Measurements from ENCODE around the gene SPRED1. TPM values are rescaled to one million over a fixed set of nuclear protein-coding genes. Genes with fewer than 3 reads are reported as not detected.
"Not testable (repeated sequence)": the region's sequence is repeated elsewhere in the genome, so short reads cannot be mapped to it uniquely, and the experiment has no call there.

Gene SPRED1
- total and polyA plus RNA-seq, 2 experiments from 2014 or later, result 11.4 to 44.0 TPM

GRCh38 chr15:38271895-38272294 is 19.3 kb downstream of the SPRED1 start:
- H3K36me3 Mint-ChIP-seq (ENCODE audit: low read depth), result peaks cover 21% of the 10 kb centered on the region; the same call in 2 of the 3 replicates
- ATAC-seq, result no peak

GRCh38 chr15:38272431-38272830 is 19.8 kb downstream of the SPRED1 start:
- not testable (repeated sequence) for H3K27ac ChIP-seq (ENCODE audit: low read depth); ATAC-seq; H3K4me2 ChIP-seq; H3K4me3 ChIP-seq; H3K9me3 Mint-ChIP-seq; DNase-seq (ENCODE audit: low spot score); H3K36me3 ChIP-seq (ENCODE audit: insufficient read depth); H3K4me3 Mint-ChIP-seq; H3K27me3 Mint-ChIP-seq (ENCODE audit: insufficient read depth, low read depth, poor library complexity); H2AFZ ChIP-seq; H3K27me3 ChIP-seq (ENCODE audit: insufficient read depth); H3F3A ChIP-seq (replicated peaks; ENCODE audit: low read depth); H3K27ac Mint-ChIP-seq; H3K9me2 ChIP-seq (ENCODE audit: insufficient read depth)
- Mint-ChIP-seq H3K36me3 (ENCODE audit: low read depth) (peaks cover 23% of the 10 kb centered on the region; the same call in 2 of the 3 replicates), H3K4me1 (peaks cover 29% of the 10 kb centered on the region)
- Histone ChIP-seq H3K4me1 (ENCODE audit: insufficient read depth) (peaks cover 21% of the 10 kb centered on the region), H4K20me1 (replicated peaks; ENCODE audit: insufficient read depth) (peaks cover 78% of the 10 kb centered on the region), H3K79me2 (replicated peaks; ENCODE audit: insufficient read depth) (peaks cover 100% of the 10 kb centered on the region)

More at GRCh38 chr15:38271895-38272294, 19.3 kb downstream of the SPRED1 start:
- H3K4me3 ChIP-seq, result no peak overlapping the region
- H2AFZ ChIP-seq, result no peak overlapping the region
- TF ChIP-seq REST (IDR thresholded peaks at IDR 0.05; ENCODE audit: unreplicated experiment), result no peak
- no peak for TF ChIP-seq EZH2 (IDR thresholded peaks at IDR 0.05; ENCODE audit: low read depth, unreplicated experiment)
- H3K27me3 Mint-ChIP-seq (ENCODE audit: insufficient read depth, low read depth, poor library complexity), result no peaks in the 10 kb centered on the region
- H4K20me1 ChIP-seq (replicated peaks; ENCODE audit: insufficient read depth), result peaks cover 74% of the 10 kb centered on the region
- H3F3A ChIP-seq (replicated peaks; ENCODE audit: low read depth), result no peaks in the 10 kb centered on the region
- no peaks in the 10 kb centered on the region for H3K27me3 ChIP-seq (ENCODE audit: insufficient read depth)
- H3K4me3 Mint-ChIP-seq, result no peak overlapping the region
- H3K4me1 Mint-ChIP-seq, result peaks cover 29% of the 10 kb centered on the region
- no peaks in the 10 kb centered on the region for H3K9me2 ChIP-seq (ENCODE audit: insufficient read depth)
- no peaks in the 10 kb centered on the region; the same call in 1 of the 2 replicates for H3K36me3 ChIP-seq (ENCODE audit: insufficient read depth)
- H3K27ac ChIP-seq (ENCODE audit: low read depth), result no peak overlapping the region
- H3K79me2 ChIP-seq (replicated peaks; ENCODE audit: insufficient read depth), result peaks cover 100% of the 10 kb centered on the region
- H3K9me3 Mint-ChIP-seq, result no peaks in the 10 kb centered on the region
- H3K27ac Mint-ChIP-seq, result no peak overlapping the region
- H3K4me2 ChIP-seq, result no peak overlapping the region
- peaks cover 21% of the 10 kb centered on the region for H3K4me1 ChIP-seq (ENCODE audit: insufficient read depth)
- no peak for DNase-seq (ENCODE audit: low spot score)

- H3K79me2 ChIP-seq (replicated peaks; ENCODE audit: insufficient read depth), result peaks cover 100% of the 10 kb centered on the region
- TF ChIP-seq NANOG (IDR thresholded peaks at IDR 0.05; ENCODE audit: borderline replicate concordance) (no peak), STAT1 (IDR thresholded peaks at IDR 0.05; ENCODE audit: unreplicated experiment) (no peak), REST (IDR thresholded peaks at IDR 0.05; ENCODE audit: unreplicated experiment) (no peak), ZNF114 (CRISPR knock-in tag; IDR thresholded peaks at IDR 0.05) (no peak), ZNF331 (CRISPR knock-in tag; IDR thresholded peaks at IDR 0.05; ENCODE audit: low read depth) (no peak), POLR2AphosphoS5 (IDR thresholded peaks at IDR 0.05; ENCODE audit: low read depth) (no peak), CTCF (conservative IDR thresholded peaks at IDR 0.05; ENCODE audit: low read depth in 2 of 2) (no peak), ETS1 (IDR thresholded peaks at IDR 0.05) (no peak), CREB1 (CRISPR knock-in tag; IDR thresholded peaks at IDR 0.05; ENCODE audit: low read depth) (no peak)
Measured at GRCh38 chr15:38274135-38274534, 21.5 kb downstream of the SPRED1 start.

More at GRCh38 chr15:38274135-38274534, 21.5 kb downstream of the SPRED1 start:
- no peaks in the 10 kb centered on the region for H3F3A ChIP-seq (replicated peaks; ENCODE audit: low read depth)
- no peaks in the 10 kb centered on the region for H3K27me3 ChIP-seq (ENCODE audit: insufficient read depth)
- DNase-seq (ENCODE audit: low spot score) (no peak), ATAC-seq (no peak)
- peaks cover 21% of the 10 kb centered on the region for H3K4me1 ChIP-seq (ENCODE audit: insufficient read depth)
- Mint-ChIP-seq H3K27ac (no peak overlapping the region), H3K4me1 (peaks cover 29% of the 10 kb centered on the region), H3K36me3 (ENCODE audit: low read depth) (peaks cover 18% of the 10 kb centered on the region; the same call in 2 of the 3 replicates), H3K4me3 (no peak overlapping the region), H3K9me3 (no peaks in the 10 kb centered on the region), H3K27me3 (ENCODE audit: insufficient read depth, low read depth, poor library complexity) (no peaks in the 10 kb centered on the region)
- no peak overlapping the region for H2AFZ ChIP-seq
- H3K4me2 ChIP-seq, result peak overlapping the region; percentile 43; the same call in 1 of the 2 replicates
- H4K20me1 ChIP-seq (replicated peaks; ENCODE audit: insufficient read depth), result peaks cover 77% of the 10 kb centered on the region
- H3K36me3 ChIP-seq (ENCODE audit: insufficient read depth), result no peaks in the 10 kb centered on the region; the same call in 1 of the 2 replicates
- H3K9me2 ChIP-seq (ENCODE audit: insufficient read depth), result no peaks in the 10 kb centered on the region
- H3K27ac ChIP-seq (ENCODE audit: low read depth), result no peak overlapping the region
- H3K4me3 ChIP-seq, result no peak overlapping the region

Measured in GM23338 (cell line).